Measurements from ENCODE around the gene HEXA. TPM values are rescaled to one million over a fixed set of nuclear protein-coding genes. Genes with fewer than 3 reads are reported as not detected.

HEXA gene
- total and polyA plus RNA-seq, 9 of the 15 experiments (the other 6 are each of a cell fraction or from before 2014, with no cell fraction given), result 22.2 to 136 (median 68.9) TPM

DNA sequence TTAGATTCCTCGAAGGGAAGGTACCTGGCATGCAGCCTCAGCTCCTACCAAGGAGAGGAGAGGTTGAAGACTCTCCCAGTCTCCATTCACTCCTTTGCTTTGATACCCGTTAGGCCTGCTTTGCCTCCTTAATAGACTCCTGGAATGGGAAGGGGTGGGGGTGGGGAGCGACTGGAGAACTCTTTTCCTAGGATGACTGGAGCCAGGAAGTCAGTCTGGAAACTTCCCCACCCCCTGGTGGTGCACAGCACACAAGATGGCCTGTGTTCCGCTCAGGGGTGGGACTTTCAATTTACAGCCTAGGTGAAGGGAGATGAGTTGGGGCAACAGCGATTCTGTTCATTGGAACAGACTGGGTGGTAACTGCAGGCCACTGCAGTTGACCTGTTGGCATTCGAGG lies 34.5 kb downstream of the HEXA start:
- no peak for FAIRE-seq
- ChIA-PET CTCF (ENCODE audit: low intra/inter-chr PET ratio) (no interaction called here), POLR2A (interaction anchor here (0.6 kb wide), 1 partner anchor 34 kb away, joined by 3 read pairs; the partner anchor contains the start of gene HEXA)
- H3K27me3 ChIP-seq (ENCODE audit: control insufficient read depth in 2 of 2, insufficient read depth in 2 of 2, low read length in 2 of 2), result no peaks in the 10 kb centered on the region
- no peak overlapping the region for H3K9ac ChIP-seq (ENCODE audit: insufficient read depth in 1 of 2, low read depth in 2 of 2, low read length in 2 of 2)
- H3K9me1 ChIP-seq (ENCODE audit: control insufficient read depth, insufficient read depth, low read length), result no peaks in the 10 kb centered on the region
- H3K4me1 ChIP-seq (replicated peaks in 1 of 2; ENCODE audit: control insufficient read depth in 2 of 2, insufficient read depth in 2 of 2, low read length in 2 of 2), result peaks cover 3 to 5% of the 10 kb centered on the region in 2 experiments; a peak in 3 of 5 replicates
- H3K27ac ChIP-seq (ENCODE audit: extremely low read depth, low read depth, low read length), result no peak overlapping the region
- no peak overlapping the region for H2AFZ ChIP-seq (ENCODE audit: low read depth, low read length)
- no peak overlapping the region for H3K4me2 ChIP-seq (ENCODE audit: insufficient read depth, low read length)
- 85% methylated on average over 4 of the region's 6 CpGs for WGBS (ENCODE audit: insufficient coverage, low coverage, missing lambda C conversion rate)
- H3K4me3 ChIP-seq, result no peak overlapping the region
- H3K79me2 ChIP-seq (ENCODE audit: control insufficient read depth, insufficient read depth, low read length), result no peaks in the 10 kb centered on the region
- peak in 2 of 4 experiments; percentile 29 to 30 for DNase-seq (ENCODE audit: extremely low read depth in 1 of 4, low spot score in 3 of 4)
- H3K36me3 ChIP-seq (ENCODE audit: control insufficient read depth, insufficient read depth, low read length), result peaks cover 25% of the 10 kb centered on the region
- intact Hi-C loops (cut with micrococcal nuclease), result no loop called here
- H4K20me1 ChIP-seq (replicated peaks; ENCODE audit: control insufficient read depth, insufficient read depth, low read length), result peaks cover 3% of the 10 kb centered on the region; the same call in 1 of the 2 replicates
- no peaks in the 10 kb centered on the region for H3K9me3 ChIP-seq (replicated peaks; ENCODE audit: control insufficient read depth, insufficient read depth, low read depth, low read length)
- ATAC-seq, result peak; percentile 70
- in situ Hi-C loops (cut with MboI), result loop anchor here (10.0 kb wide), 1 partner anchor 243 kb away; no protein-coding TSS in a partner anchor
- TF ChIP-seq ZNF584 (CRISPR knock-in tag; IDR thresholded peaks at IDR 0.05; ENCODE audit: low read depth) (no peak), ESRRB (CRISPR knock-in tag; IDR thresholded peaks at IDR 0.05; ENCODE audit: borderline replicate concordance) (no peak), ETV5 (CRISPR knock-in tag; IDR thresholded peaks at IDR 0.05; ENCODE audit: low read depth) (no peak), EGR1 (conservative IDR thresholded peaks at IDR 0.05) (no peak), EP300 (IDR thresholded peaks at IDR 0.05; ENCODE audit: low read length) (no peak), TARDBP (IDR thresholded peaks at IDR 0.05) (no peak), NCOA4 (IDR thresholded peaks at IDR 0.05; ENCODE audit: partially characterized antibody) (no peak), BRF1 (IDR thresholded peaks at IDR 0.05; ENCODE audit: borderline replicate concordance, extremely low read depth, insufficient read length) (no peak), GTF2F1 (IDR thresholded peaks at IDR 0.05; ENCODE audit: low read depth, low read length) (no peak)
- TF ChIP-seq, protein P1, sequence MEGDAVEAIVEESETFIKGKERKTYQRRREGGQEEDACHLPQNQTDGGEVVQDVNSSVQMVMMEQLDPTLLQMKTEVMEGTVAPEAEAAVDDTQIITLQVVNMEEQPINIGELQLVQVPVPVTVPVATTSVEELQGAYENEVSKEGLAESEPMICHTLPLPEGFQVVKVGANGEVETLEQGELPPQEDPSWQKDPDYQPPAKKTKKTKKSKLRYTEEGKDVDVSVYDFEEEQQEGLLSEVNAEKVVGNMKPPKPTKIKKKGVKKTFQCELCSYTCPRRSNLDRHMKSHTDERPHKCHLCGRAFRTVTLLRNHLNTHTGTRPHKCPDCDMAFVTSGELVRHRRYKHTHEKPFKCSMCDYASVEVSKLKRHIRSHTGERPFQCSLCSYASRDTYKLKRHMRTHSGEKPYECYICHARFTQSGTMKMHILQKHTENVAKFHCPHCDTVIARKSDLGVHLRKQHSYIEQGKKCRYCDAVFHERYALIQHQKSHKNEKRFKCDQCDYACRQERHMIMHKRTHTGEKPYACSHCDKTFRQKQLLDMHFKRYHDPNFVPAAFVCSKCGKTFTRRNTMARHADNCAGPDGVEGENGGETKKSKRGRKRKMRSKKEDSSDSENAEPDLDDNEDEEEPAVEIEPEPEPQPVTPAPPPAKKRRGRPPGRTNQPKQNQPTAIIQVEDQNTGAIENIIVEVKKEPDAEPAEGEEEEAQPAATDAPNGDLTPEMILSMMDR (IDR thresholded peaks at IDR 0.05 in 2 of 3, conservative IDR thresholded peaks at IDR 0.05 in 1 of 3; ENCODE audit: insufficient read depth in 2 of 3, low read depth in 1 of 3, low read length in 3 of 3), result peak in 2 of 3 experiments; percentile 12 to 33; a peak in 2 of 6 replicates
- TF ChIP-seq, protein P2, sequence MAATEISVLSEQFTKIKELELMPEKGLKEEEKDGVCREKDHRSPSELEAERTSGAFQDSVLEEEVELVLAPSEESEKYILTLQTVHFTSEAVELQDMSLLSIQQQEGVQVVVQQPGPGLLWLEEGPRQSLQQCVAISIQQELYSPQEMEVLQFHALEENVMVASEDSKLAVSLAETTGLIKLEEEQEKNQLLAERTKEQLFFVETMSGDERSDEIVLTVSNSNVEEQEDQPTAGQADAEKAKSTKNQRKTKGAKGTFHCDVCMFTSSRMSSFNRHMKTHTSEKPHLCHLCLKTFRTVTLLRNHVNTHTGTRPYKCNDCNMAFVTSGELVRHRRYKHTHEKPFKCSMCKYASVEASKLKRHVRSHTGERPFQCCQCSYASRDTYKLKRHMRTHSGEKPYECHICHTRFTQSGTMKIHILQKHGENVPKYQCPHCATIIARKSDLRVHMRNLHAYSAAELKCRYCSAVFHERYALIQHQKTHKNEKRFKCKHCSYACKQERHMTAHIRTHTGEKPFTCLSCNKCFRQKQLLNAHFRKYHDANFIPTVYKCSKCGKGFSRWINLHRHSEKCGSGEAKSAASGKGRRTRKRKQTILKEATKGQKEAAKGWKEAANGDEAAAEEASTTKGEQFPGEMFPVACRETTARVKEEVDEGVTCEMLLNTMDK (IDR thresholded peaks at IDR 0.05; ENCODE audit: borderline replicate concordance, insufficient read depth, low read depth, low read length, poor library complexity, severe bottlenecking), result peak; percentile 52
- TF ChIP-seq, protein P3, sequence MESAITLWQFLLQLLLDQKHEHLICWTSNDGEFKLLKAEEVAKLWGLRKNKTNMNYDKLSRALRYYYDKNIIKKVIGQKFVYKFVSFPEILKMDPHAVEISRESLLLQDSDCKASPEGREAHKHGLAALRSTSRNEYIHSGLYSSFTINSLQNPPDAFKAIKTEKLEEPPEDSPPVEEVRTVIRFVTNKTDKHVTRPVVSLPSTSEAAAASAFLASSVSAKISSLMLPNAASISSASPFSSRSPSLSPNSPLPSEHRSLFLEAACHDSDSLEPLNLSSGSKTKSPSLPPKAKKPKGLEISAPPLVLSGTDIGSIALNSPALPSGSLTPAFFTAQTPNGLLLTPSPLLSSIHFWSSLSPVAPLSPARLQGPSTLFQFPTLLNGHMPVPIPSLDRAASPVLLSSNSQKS (CRISPR knock-in tag; IDR thresholded peaks at IDR 0.05), result no peak
- no TSS peak for BruUV-seq (replicated peaks)
